T-helper 9 cell (primary cell): ENCODE data around the gene ITSN1.

Experiments
- DNase-seq: peaks from one replicate; pipeline ENCODE4 v3.0.0-alpha.2; 2020

The ITSN1 gene

GRCh38 chr21:33733601-33734000 lies 91.3 kb downstream of the ITSN1 start:
- no peak for DNase-seq

GRCh38 chr21:33734291-33734690 lies 92.0 kb downstream of the ITSN1 start:
- no peak for DNase-seq

- DNase-seq: no peak
Measured at GRCh38 chr21:33734818-33735217, 92.5 kb downstream of the ITSN1 start.

GRCh38 chr21:33736569-33736968 lies 94.3 kb downstream of the ITSN1 start:
- no peak for DNase-seq

GRCh38 chr21:33739701-33740100 lies 97.4 kb downstream of the ITSN1 start:
- DNase-seq: no peak

GRCh38 chr21:33747420-33747819 lies 105.1 kb downstream of the ITSN1 start:
- no peak for DNase-seq

- no peak for DNase-seq
Measured at GRCh38 chr21:33748903-33749302, 106.6 kb downstream of the ITSN1 start.

- DNase-seq: no peak
Measured at GRCh38 chr21:33750017-33750416, 107.7 kb downstream of the ITSN1 start.

GRCh38 chr21:33751120-33751519 lies 108.8 kb downstream of the ITSN1 start:
- DNase-seq: no peak

GRCh38 chr21:33751533-33751932 lies 109.2 kb downstream of the ITSN1 start:
- DNase-seq: no peak

- no peak for DNase-seq
Measured at GRCh38 chr21:33752260-33752659, 110.0 kb downstream of the ITSN1 start.

- no peak for DNase-seq
Measured at GRCh38 chr21:33753886-33754285, 111.6 kb downstream of the ITSN1 start.

GRCh38 chr21:33754481-33754880 lies 112.2 kb downstream of the ITSN1 start:
- DNase-seq: no peak

- no peak for DNase-seq
Measured at GRCh38 chr21:33755354-33755753, 113.1 kb downstream of the ITSN1 start.

GRCh38 chr21:33760641-33761440 lies 118.5 kb downstream of the ITSN1 start:
- DNase-seq: no peak

GRCh38 chr21:33761441-33762036 lies 119.2 kb downstream of the ITSN1 start:
- no peak for DNase-seq

- DNase-seq: no peak
Measured at GRCh38 chr21:33762803-33763581, 120.7 kb downstream of the ITSN1 start.

GRCh38 chr21:33763582-33763899 lies 121.2 kb downstream of the ITSN1 start:
- DNase-seq: no peak

- DNase-seq: no peak
Measured at GRCh38 chr21:33767236-33767635, 124.9 kb downstream of the ITSN1 start.

GRCh38 chr21:33767960-33768359 lies 125.7 kb downstream of the ITSN1 start:
- no peak for DNase-seq

GRCh38 chr21:33769057-33769456 lies 126.8 kb downstream of the ITSN1 start:
- DNase-seq: no peak

GRCh38 chr21:33770542-33770941 lies 128.2 kb downstream of the ITSN1 start:
- no peak for DNase-seq

GRCh38 chr21:33771976-33772375 lies 129.7 kb downstream of the ITSN1 start:
- DNase-seq: no peak

GRCh38 chr21:33774551-33774950 lies 132.2 kb downstream of the ITSN1 start:
- DNase-seq: no peak
